ENCODE results near the gene SNX9.

The SNX9 gene

DNA sequence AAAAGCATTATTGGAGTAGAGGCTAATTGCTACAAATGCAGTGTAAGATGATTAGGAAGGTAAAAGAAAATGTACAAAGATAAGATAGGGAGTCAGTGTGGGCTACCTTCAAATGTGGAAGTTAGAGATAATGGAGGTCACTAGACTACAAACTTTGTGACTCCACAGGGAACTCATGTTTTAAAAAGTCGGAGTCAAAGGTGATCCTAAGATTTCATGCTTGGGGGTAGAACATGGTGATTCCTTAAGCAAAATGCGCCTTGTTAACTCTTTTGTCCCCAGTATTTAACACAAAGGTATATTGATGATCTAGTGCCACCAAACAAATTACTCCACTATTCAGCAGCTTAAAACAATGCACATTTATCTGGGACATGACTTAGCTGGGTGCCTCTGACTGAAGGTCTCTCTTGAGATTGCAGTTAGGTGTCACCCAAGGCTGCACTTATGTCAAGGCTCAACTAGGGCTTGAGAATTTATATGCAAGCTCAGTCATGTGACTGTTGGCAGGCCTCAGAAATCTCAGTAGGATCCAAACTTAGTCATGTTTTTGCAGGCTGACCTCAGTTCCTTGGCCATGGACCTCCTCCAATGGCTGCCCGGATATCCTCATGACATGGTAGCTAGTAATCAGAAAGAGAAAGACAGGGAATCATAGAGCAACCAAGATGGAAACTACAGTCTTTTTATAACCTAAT, 11.4 kb upstream of the SNX9 start:
- TF ChIP-seq, protein P1, sequence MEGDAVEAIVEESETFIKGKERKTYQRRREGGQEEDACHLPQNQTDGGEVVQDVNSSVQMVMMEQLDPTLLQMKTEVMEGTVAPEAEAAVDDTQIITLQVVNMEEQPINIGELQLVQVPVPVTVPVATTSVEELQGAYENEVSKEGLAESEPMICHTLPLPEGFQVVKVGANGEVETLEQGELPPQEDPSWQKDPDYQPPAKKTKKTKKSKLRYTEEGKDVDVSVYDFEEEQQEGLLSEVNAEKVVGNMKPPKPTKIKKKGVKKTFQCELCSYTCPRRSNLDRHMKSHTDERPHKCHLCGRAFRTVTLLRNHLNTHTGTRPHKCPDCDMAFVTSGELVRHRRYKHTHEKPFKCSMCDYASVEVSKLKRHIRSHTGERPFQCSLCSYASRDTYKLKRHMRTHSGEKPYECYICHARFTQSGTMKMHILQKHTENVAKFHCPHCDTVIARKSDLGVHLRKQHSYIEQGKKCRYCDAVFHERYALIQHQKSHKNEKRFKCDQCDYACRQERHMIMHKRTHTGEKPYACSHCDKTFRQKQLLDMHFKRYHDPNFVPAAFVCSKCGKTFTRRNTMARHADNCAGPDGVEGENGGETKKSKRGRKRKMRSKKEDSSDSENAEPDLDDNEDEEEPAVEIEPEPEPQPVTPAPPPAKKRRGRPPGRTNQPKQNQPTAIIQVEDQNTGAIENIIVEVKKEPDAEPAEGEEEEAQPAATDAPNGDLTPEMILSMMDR (IDR thresholded peaks at IDR 0.05; ENCODE audit: extremely low read depth, missing control alignments): no peak
- no peak for DNase-seq (ENCODE audit: low spot score)

DNA sequence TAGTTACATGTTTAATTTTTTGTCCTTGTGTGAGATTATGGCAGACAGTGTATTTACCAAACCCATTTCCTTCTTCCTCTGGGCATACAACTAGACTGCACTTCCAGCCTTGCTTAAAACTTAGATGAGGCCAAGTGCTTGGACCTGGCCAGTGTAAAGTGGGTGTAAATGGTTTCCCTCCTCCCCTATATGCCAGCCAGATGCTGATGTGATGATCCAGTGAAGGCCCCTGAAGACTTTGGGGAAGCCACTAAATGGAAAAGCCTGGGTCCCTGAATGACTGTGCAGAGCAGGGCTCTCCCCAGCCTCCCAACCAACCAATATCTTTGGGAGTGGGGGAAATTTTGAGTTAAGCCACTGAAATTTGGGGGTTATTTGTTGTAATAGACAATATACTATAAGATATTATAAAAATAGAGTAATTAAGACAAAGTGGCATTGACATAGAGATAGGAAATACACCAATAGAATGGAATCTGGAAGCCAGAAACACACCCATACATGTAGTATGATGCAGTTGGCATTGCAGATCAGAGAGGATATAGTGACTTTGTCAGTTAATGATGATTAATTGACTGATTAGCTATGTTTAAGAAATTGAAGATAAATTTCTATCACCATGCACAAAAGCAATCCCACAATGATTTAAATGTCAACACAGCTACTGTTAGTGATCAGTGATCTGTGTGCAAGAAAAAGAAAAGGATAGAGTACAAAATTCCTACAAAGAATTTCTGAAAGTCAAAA, 10.4 kb upstream of the SNX9 start:
- DNase-seq (ENCODE audit: low spot score): no peak
- TF ChIP-seq, protein P1 (IDR thresholded peaks at IDR 0.05; ENCODE audit: extremely low read depth, missing control alignments): no peak

DNA sequence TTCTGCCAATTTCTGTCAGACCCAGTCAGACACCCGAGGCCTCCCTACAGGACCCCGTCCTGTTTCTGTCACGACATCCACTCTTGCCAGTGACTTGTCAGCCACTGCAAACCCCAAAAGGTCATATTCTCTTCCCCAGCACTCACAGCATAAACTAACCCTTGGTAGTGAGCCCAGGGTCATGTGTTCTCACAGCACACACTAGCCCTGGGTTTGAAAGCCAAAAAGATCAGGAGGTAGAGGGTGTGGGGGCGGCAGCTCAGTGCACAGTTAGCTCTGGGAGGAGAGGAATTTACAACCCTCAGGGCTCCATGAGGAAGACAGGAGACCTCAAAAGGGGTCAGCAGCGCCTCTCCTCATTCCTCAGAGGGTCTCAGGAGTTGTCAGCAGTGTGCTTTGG, 9.9 kb upstream of the SNX9 start:
- no peak for DNase-seq (ENCODE audit: low spot score)
- TF ChIP-seq, protein P1 (IDR thresholded peaks at IDR 0.05; ENCODE audit: extremely low read depth, missing control alignments): no peak

DNA sequence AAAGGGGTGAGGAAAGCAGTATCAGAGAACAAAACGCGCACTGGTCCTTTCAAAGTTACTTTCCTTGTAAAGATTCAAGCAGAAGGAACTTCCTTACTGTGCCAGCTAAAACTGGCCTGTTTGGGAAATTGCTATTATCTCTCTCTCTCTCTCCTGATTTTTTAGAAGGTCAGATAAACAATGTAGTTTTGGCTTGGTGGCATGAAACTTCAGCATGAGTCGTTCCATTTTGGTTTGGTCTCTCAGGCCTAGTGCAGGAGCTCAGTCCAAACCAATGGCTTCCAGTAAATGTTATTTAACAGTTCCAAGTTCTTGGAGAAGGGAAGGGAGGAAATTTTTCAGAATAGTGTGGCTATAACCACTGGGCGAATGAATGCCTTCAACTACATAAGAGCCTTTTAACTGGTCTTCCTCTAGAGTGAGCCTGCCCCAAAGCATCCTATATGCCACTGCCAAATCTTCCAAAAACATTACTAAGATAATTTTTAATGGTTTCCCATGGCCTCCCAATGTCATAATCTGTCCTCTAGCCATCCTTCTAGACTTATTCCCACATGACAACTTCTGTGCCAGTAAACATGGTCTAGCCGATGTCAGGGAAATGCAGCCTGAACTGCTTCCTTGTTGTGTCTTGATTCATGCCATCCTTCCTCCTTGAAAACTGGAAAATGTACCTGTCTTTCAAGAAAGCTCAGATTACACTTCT, 9.1 kb upstream of the SNX9 start:
- TF ChIP-seq, protein P1 (IDR thresholded peaks at IDR 0.05; ENCODE audit: extremely low read depth, missing control alignments): no peak
- no peak for DNase-seq (ENCODE audit: low spot score)

DNA sequence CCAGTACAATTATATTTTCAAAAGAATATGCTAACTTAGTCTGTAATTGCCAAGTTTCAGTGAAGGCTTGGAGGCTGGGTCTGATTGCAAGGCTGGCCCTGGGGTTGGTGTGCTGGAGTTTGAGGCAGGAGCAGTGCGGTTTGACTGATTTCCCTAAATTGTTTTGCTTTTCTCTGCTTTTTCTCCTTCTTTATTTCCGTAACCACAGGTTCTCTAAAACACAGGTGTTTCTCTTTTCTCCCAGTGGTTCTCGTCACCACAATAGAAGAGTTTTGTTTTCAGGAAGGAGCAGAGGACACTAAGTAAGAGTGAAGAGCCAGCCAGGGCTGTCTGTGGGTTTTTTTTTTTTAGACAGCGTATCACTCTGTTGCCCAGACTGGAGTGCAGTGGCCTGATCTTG, 8.2 kb upstream of the SNX9 start:
- TF ChIP-seq, protein P1 (IDR thresholded peaks at IDR 0.05; ENCODE audit: extremely low read depth, missing control alignments): no peak
- DNase-seq (ENCODE audit: low spot score): no peak

DNA sequence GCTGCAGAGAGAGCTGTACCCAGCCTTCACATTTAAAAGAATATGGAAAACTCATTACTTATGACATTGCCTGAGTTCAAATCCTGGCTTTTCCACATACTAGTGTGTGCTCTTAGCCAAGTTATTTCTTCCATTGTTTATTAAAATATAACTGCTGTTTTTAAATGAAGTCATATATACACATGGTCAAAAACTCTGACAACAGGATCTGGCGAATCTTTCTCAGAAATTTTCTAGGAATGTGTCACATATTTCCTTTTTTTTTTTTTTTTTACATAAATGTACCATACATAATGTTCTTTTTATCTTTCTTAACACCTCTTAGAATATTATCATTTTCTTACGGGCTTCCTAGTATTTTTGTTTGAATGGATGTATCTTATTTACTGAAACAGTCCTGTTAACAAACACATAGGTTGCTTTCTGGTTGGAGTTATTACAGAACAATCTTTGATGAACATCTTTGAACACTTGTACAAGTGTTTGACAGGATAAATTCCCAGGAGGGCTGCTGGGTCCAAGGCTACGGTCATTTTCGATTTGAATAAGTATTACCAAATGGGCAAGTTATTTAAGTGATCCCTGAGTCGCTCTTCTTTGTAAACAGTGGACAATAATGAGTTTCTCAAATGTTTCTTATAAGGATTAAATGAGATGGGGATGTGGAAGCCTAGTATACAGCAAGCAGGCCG, 1.6 kb upstream of the SNX9 start:
- no peak for DNase-seq (ENCODE audit: low spot score)
- TF ChIP-seq, protein P1 (IDR thresholded peaks at IDR 0.05; ENCODE audit: extremely low read depth, missing control alignments): no peak
